Fibroblast of gingiva (primary cell): Measurements from ENCODE around the gene BTBD9.

ENCODE experiments used
- DNase-seq: peaks from one replicate; pipeline ENCODE4 v3.0.0-alpha.2; 2011; ENCODE audit warnings: low read depth

Gene BTBD9

GRCh38 chr6:38554700-38555413, 84.9 kb downstream of the BTBD9 start:
- DNase-seq = peak; percentile 18

DNA sequence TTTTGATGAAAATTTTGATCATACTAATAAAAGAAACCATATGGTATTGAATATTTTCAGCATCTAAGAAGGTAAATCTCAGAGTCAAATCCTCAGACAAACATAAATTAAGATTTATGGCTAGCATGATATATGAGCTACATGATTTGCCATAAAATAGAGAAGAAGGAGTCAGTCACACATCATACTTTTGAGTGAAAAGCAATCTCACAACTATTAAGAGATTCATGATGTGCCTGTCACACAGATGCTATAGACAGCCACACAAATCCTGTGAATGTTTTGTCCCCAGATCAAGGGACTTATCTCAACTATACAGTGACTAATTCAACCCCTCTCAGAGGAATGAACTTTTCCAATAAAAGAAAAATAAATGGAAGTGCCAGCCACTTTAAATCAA, 85.7 kb downstream of the BTBD9 start:
- no peak for DNase-seq

DNA sequence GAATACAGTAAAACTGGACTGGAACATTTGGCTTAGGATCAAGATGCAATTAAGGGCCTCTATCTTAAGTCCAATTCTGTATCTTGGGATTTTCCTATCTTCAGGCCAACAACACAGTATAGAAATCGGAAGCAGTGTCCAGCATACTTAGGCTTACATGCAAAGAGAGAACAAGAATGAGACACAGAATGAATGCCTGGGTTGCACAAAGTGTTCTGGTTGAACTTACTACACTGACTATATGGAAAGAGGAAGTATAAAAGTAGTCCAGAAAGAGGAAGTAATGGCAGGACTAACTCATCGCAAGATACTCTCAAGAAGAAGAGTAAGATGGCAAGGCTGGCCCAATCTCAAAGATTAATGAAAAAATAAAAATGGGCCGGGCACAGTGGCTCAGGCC, 87.6 kb downstream of the BTBD9 start:
- no peak for DNase-seq

DNA sequence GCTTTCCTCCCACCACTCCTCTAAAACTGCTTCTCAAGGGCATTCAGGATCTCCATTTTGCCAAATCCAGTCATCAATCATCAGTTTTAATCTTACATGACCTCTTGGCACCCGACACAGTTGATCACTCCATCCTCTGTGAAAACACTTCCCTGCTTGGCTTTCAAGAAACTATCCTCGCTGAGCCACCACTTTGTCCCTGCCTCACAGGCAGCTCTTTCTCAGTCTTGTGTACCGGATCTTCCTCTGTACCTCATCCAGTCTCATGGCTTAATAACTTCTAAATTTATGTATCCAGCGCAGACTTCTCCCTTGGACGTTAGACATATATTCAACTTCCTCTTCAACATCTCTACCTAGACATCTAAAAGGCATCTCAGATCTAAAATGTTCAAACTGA, 89.9 kb downstream of the BTBD9 start:
- no peak for DNase-seq

GRCh38 chr6:38549180-38549579, 90.5 kb downstream of the BTBD9 start:
- DNase-seq = no peak

GRCh38 chr6:38543022-38543421, 96.7 kb downstream of the BTBD9 start:
- no peak for DNase-seq

- DNase-seq = no peak
These were observed 97.7 kb downstream of the BTBD9 start for GRCh38 chr6:38542031-38542430.

GRCh38 chr6:38533064-38533463, 106.7 kb downstream of the BTBD9 start:
- DNase-seq = no peak

DNA sequence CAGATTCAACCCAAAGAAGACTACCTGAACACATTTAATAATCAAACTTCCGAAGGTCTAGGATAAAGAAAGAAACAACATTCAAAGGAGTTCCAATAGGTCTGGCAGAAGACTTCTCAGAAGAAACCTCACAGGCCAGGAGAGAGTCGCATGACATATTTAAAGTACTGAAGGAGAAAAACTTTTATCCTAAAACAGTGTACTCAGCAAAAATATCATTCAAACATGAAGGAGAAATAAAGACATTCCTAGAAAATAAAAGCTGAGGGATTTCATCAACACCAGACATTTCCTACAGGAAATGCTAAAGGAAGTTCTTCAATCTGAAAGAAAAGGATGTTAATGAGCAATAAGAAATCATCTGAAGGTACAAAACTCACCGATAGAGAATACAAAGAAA, 108.6 kb downstream of the BTBD9 start:
- DNase-seq = no peak

- peak; percentile 11 for DNase-seq
These were observed 111.3 kb downstream of the BTBD9 start for GRCh38 chr6:38528196-38528965.

DNA sequence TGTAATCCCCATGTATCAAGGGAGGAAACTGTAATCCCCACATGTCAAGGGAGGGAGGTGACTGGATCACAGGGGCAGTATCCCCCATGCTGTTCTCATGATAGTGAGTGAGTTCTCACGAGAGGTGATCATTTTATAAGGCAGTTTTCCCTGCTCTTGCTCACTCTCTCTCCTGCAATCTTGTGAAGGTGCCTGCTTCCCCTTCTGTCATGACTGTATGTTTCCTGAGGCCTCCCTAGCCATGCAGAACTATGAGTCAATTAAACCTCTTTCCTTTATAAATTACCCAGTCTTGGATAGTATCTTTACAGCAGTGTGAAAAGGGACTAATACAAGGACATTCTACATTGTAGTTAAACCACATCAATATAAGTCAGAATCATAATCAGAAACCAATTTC, 112.4 kb downstream of the BTBD9 start:
- DNase-seq = no peak

GRCh38 chr6:38525888-38526287, 113.8 kb downstream of the BTBD9 start:
- no peak for DNase-seq

- no peak for DNase-seq
These were observed 115.1 kb downstream of the BTBD9 start for GRCh38 chr6:38524436-38525145.

DNA sequence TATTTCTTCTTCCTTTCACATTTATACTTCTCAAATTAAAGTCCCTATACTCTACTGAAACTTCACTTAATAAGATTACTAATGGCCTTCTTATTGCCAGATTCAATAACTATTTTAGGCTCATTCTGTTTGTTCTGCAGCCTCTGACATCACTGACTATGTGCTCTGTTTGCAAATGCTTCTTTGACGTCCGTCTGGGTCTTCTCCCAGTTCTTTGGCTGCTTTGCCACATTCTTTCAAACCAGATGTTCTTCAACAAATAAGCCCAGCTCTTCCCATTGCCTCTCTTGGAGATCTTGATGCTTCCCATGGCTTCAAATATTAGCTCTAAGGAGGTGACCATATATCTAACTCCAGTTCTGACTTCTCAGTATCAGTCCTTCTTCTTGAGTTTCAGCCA, 117.4 kb downstream of the BTBD9 start:
- DNase-seq = peak; percentile 90

GRCh38 chr6:38518511-38519304, 121.0 kb downstream of the BTBD9 start:
- no peak for DNase-seq

- no peak for DNase-seq
These were observed 122.7 kb downstream of the BTBD9 start for GRCh38 chr6:38517005-38517404.

DNA sequence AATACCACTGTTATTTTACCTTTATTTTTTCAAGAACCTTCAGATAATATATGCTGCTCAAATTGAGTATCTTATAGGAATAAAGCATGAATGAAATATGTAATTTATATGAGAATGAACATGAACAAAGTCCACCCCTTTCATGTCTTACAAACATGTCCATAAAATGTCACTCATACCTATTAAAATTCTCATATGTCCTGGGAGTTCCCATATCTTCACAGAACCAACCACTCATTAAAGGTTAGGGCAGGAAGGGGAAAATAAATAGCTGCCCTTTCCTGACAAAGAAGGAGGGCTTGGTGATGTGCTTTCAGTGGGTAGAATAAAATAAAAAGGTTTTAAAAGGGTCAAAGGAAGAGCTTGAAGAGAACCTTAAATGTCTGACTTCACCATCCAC, 125.3 kb downstream of the BTBD9 start:
- DNase-seq = no peak

- DNase-seq = peak; percentile 62
These were observed 127.5 kb downstream of the BTBD9 start for GRCh38 chr6:38512211-38512610.

DNA sequence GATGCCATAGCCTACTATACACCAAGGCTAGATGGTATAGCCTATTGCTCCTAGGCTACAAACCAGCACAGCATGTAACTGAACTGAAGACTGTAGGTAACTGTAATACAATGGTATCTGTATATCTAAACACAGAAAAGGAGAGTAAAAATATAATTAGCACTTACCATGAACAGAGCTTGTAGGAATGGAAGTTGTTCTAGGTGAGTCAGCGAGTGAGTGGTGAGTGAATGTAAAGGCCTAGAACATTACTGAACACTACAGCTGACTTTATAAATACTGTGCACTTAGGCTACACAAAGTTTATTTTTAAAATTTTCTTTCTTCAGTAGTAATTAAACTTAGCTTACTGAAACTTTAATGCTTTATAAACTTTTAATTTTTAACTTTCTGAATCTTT, 129.5 kb downstream of the BTBD9 start:
- no peak for DNase-seq

DNA sequence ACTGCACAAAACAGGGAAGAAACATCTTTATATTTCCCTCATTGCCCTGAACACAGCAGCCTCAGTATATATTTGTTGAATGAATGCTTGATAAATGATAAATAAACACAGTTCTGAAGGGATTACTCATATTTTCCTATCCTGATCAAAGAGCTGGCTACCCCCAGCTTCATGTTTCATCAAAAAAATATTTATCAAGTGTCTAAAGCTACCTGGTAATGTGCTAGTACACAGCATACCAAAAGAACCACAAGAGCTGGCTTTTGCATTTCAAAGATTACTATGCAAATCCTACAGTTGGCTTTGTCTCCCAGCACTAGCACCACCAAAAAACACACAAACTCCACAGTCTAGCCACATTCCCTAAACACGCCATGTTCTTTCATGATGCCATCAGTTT, 130.0 kb downstream of the BTBD9 start:
- peak; percentile 30 for DNase-seq

DNA sequence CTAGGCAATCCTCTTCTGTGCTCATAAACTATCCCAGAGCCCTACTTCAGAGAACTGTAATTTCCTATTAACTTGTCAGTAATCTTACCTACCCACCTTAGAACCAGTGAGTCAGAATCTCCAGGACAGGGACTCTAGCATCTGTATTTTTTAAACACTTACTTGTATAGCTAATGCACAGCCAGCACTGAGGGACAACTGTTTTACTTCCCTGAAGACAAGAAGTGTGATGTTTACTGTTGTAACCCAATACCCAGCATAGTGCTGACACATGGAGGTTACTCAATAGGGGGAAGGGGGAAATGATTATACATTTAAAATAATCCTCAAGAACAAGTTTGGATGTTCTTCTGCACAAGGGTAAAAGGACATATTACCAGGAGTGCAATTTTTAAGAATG, 130.8 kb downstream of the BTBD9 start:
- peak; percentile 49 for DNase-seq

DNA sequence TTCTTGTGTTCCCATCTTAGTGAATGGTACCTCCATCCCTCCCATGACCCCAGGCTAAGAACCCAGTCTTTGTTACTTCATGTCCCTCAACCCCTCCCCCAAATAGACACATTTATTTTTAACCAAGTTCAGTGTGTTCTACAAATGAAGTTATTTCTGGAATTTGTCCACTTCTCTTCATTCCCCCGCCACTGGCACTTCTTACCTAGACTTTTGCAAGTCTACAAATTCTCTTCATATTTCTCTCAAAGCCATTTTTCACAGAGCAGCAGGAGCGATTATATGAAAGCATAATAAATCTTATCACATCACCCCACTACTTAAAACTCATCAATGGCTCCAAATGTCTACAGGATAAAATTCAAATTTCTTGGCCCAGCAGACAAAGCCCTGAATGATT, 131.4 kb downstream of the BTBD9 start:
- DNase-seq = no peak
